ENCODE data around the gene HOMER2.

The HOMER2 gene

GRCh38 chr15:82903511-82903910, 49.0 kb downstream of the HOMER2 start:
- no peak for ATAC-seq (ENCODE audit: low read depth)
- no peaks in the 10 kb centered on the region for H3K27me3 ChIP-seq (ENCODE audit: insufficient read depth, poor library complexity, severe bottlenecking)
- no peak for TF ChIP-seq CTCF (IDR thresholded peaks at IDR 0.05; ENCODE audit: poor library complexity, severe bottlenecking)
- DNase-seq (ENCODE audit: low spot score) = no peak
- H3K9me3 ChIP-seq (ENCODE audit: severe bottlenecking) = no peaks in the 10 kb centered on the region
- peaks cover 3% of the 10 kb centered on the region for H3K4me1 ChIP-seq (ENCODE audit: insufficient read depth, poor library complexity, severe bottlenecking)
- H3K36me3 ChIP-seq (ENCODE audit: low read depth) = no peaks in the 10 kb centered on the region
- H3K27ac ChIP-seq (ENCODE audit: poor library complexity, severe bottlenecking) = no peak overlapping the region
- H3K4me3 ChIP-seq (ENCODE audit: severe bottlenecking) = no peak overlapping the region

- Histone ChIP-seq H3K36me3 (ENCODE audit: low read depth) (no peaks in the 10 kb centered on the region), H3K4me1 (ENCODE audit: insufficient read depth, poor library complexity, severe bottlenecking) (peaks cover 3% of the 10 kb centered on the region), H3K4me3 (ENCODE audit: severe bottlenecking) (no peak overlapping the region), H3K27ac (ENCODE audit: poor library complexity, severe bottlenecking) (no peak overlapping the region), H3K27me3 (ENCODE audit: insufficient read depth, poor library complexity, severe bottlenecking) (no peaks in the 10 kb centered on the region), H3K9me3 (ENCODE audit: severe bottlenecking) (no peaks in the 10 kb centered on the region)
- ATAC-seq (ENCODE audit: low read depth) = no peak
- DNase-seq (ENCODE audit: low spot score) = no peak
- no peak for TF ChIP-seq CTCF (IDR thresholded peaks at IDR 0.05; ENCODE audit: poor library complexity, severe bottlenecking)
These were observed 51.3 kb downstream of the HOMER2 start for GRCh38 chr15:82901114-82901805.

- H3K9me3 ChIP-seq (ENCODE audit: severe bottlenecking) = no peaks in the 10 kb centered on the region
- no peak for DNase-seq (ENCODE audit: low spot score)
- no peaks in the 10 kb centered on the region for H3K27me3 ChIP-seq (ENCODE audit: insufficient read depth, poor library complexity, severe bottlenecking)
- ATAC-seq (ENCODE audit: low read depth) = peak; percentile 69; the same call in 2 of the 3 replicates
- H3K4me1 ChIP-seq (ENCODE audit: insufficient read depth, poor library complexity, severe bottlenecking) = peaks cover 3% of the 10 kb centered on the region
- no peak overlapping the region for H3K4me3 ChIP-seq (ENCODE audit: severe bottlenecking)
- H3K27ac ChIP-seq (ENCODE audit: poor library complexity, severe bottlenecking) = no peak overlapping the region
- no peak for TF ChIP-seq CTCF (IDR thresholded peaks at IDR 0.05; ENCODE audit: poor library complexity, severe bottlenecking)
- H3K36me3 ChIP-seq (ENCODE audit: low read depth) = no peaks in the 10 kb centered on the region
These were observed 51.9 kb downstream of the HOMER2 start for GRCh38 chr15:82900511-82901060.

- Histone ChIP-seq H3K36me3 (ENCODE audit: low read depth) (no peaks in the 10 kb centered on the region), H3K9me3 (ENCODE audit: severe bottlenecking) (no peaks in the 10 kb centered on the region), H3K4me1 (ENCODE audit: insufficient read depth, poor library complexity, severe bottlenecking) (peaks cover 3% of the 10 kb centered on the region), H3K27me3 (ENCODE audit: insufficient read depth, poor library complexity, severe bottlenecking) (no peaks in the 10 kb centered on the region), H3K27ac (ENCODE audit: poor library complexity, severe bottlenecking) (no peak overlapping the region), H3K4me3 (ENCODE audit: severe bottlenecking) (no peak overlapping the region)
- no peak for TF ChIP-seq CTCF (IDR thresholded peaks at IDR 0.05; ENCODE audit: poor library complexity, severe bottlenecking)
- DNase-seq (ENCODE audit: low spot score) (peak; percentile 34), ATAC-seq (ENCODE audit: low read depth) (no peak)
These were observed 53.6 kb downstream of the HOMER2 start for GRCh38 chr15:82898961-82899360.

- Histone ChIP-seq H3K36me3 (ENCODE audit: low read depth) (peaks cover 8% of the 10 kb centered on the region), H3K27ac (ENCODE audit: poor library complexity, severe bottlenecking) (no peak overlapping the region), H3K4me1 (ENCODE audit: insufficient read depth, poor library complexity, severe bottlenecking) (peaks cover 3% of the 10 kb centered on the region), H3K4me3 (ENCODE audit: severe bottlenecking) (no peak overlapping the region), H3K9me3 (ENCODE audit: severe bottlenecking) (no peaks in the 10 kb centered on the region), H3K27me3 (ENCODE audit: insufficient read depth, poor library complexity, severe bottlenecking) (no peaks in the 10 kb centered on the region)
- ATAC-seq (ENCODE audit: low read depth) (no peak), DNase-seq (ENCODE audit: low spot score) (peak; percentile 34)
- no peak for TF ChIP-seq CTCF (IDR thresholded peaks at IDR 0.05; ENCODE audit: poor library complexity, severe bottlenecking)
These were observed 56.5 kb downstream of the HOMER2 start for GRCh38 chr15:82895983-82896382.

All from RWPE2 (cell line).